GF-D8 (cell line): Measurements from ENCODE around the gene DPH3.

Experiments used
- DNase-seq: peaks from one replicate; lab custom pipeline; 2025; lab: John Stamatoyannopoulos, UW

Gene DPH3

DNA sequence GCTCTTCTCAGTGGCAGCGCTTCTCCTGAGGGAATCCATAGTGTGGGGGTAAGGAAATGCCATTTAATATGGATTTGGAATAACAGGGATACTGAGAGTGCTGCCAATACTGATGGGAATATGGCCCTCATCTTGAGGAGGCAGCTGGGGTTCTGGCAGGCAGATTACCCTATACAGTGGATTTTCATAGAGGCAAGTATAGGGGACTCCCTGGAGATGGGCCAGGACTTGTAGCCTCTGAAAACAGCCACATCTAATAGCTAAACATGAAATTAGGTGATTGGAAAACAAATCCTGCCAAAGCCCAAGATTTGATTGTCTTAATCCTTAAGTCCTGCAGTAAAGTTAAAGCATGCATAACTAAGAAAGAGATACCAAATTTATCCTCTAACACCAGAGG is 30.9 kb downstream of the DPH3 start:
- DNase-seq, result no peak

DNA sequence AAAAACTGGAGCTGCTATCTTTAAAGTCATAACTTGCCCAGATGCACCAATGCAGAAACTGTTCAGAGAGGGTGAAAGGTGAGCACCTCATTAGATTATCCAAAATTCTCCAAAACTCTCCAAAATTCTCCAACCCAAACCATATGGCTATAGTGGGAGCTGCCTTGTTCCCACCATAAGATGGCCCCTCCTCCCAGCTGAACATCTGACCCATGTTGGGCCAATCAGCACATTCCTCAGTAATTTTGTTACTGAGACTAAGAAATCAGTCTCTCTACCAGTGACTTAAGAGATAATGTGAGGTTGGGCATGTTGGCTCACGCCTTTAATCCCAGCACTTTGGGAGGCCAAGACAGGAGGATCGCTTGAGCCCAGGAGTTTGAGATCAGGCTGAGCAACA is 32.8 kb downstream of the DPH3 start:
- no peak for DNase-seq

DNA sequence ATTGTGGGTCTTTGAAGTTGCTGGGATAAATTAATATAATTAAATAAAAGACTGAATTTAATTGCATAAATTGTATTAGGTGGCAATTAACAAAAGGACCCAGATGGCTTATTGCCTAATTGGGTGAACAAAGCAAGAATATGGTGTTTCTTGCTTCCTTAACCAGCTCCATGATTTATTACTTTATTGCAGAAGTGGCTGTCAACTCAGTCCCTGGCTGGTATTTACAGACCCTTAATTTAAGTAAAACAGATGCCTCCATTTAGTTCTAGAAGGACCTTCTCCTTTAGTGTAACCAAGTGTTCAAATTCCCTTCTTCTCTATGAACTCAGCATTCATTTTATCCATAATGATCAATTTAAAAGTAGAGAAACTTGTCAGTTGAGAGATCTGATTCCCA is 35.1 kb downstream of the DPH3 start:
- no peak for DNase-seq

DNA sequence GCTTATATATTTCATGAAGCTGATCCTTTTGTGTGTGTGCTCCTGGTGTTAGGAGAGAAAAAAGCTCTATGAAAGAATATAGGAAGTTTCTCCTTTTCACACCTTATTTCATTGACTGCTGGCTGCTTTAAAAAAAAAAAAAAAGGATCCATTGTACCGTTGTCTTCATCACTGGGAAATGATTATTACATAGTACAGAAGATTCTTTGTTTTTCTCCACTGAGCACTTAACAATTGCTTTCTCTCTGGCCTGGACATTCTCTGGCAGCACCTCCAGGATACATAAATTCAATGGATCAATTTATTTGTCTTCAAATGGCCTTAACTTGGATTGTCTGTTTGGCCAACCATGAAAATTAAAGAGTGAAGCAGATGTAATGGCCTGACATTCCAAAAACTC is 37.2 kb downstream of the DPH3 start:
- no peak for DNase-seq

DNA sequence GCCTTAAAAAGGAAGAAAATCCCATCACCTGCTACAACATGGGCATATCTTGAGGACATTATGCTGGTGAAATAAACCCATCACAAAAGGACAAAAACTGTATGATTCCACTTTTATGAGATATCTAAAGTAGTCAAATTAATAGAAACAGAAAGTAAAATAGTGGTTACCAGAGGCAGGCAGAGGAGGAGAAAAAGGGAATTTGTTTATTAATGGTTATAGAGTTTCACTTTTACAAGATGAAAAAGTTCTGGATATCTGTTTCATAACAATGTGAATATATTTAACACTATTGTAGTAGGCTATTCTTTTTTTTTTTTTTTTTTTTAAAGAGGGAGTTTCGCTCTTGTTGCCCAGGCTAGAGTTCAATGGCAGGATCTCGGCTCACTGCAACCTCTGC is 40.4 kb downstream of the DPH3 start:
- no peak for DNase-seq

DNA sequence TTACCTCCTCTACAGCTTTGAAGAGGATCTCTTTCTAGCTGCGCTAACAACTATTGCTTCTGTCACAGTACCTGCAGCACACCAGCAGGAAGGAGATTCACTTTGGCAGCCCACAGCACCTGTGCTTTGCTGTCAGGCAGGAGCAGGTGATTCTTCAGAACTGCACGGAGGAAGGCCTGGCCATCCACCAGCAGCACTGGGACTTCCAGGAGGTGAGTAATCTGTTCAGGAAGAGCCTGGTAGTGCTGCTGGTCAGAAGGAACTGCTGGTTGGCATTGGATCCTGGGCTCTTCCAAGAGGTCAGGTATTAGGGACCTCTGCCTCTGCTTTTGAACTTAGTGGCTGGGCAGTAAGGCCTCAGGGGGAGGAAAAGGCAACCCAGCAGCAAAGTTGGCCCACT is 42.2 kb downstream of the DPH3 start:
- no peak for DNase-seq

DNA sequence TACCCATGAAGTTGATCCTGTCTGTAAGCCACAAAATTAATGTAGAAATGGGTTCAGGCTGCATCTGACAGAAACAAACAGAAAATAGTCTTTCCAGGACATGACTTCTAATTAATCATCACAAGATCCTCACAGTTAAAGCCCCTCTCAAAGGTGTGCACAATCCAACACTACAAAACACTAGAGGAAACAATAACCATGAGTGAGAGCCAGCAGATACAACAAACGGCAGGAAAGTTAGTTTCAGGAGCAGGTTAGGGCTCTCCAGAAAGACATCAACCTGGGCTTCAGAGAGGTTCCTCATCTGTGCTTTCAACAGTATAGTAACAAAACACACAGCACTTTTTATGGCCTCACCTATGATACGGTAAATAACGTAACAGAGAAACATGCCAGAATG is 42.8 kb downstream of the DPH3 start:
- no peak for DNase-seq

DNA sequence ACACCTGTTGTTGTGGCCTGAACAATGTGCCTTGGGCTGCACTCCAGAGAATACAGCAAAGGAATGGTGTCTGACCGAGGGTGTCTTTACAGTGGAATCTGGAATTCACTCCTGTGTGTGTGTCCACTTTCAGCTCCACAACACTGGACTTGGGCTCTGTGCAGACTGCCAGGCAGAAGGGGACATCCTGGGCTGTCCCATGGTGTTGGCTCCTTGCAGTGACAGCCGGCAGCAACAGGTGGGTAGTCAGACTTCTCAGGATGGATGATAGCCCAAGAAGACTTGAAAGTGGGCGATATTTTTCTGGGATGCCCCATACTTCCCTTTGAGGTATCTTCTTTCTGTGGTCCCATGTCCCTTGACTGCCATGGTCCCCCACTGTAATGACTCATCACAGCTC is 45.0 kb downstream of the DPH3 start:
- DNase-seq, result no peak

DNA sequence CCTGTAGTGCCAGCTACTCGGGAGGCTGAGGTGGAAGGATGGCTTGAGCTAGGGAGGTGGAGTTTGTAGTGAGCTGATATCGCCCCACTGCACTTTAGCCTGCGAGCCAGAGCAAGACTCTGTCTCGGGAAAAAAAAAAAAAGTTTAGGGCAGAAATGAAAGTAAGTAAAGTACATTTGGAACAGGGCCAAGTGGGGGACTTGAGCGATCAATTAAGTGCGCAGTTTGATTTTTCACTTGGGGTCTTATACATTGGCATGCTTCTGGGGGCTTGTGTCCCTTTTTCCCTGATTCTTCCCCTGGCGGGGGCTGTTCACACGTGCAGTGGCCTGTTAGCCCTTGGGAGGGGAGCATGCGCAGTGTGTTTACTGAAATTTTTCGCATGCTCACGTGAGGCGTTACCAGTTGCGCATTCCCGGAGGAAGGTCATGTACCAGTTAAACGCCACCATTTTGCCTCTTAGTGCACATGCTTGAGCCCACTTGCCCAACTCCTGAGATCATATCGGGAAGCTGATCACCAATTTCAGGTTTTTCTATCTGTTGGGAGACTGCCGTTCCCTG is 48.3 kb downstream of the DPH3 start:
- DNase-seq, result no peak

DNA sequence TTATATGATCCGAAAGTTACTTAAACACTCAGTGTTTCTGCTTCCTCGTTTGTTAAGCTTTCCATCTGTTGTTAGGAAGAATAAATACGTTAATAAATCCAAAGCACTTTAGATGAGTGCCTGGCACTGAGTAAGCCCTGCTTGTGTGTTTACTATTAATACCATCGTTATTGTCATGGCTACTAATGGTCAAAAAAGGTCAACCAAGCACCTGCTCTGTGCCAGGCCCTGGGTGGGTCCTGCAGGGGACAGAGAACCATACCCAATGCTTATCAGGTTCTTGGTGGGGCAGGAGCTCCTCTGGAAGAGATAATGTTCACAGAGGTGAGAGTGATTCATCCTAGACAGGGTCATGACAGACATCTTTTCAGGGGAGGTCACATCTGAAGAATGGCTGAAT is 50.4 kb downstream of the DPH3 start:
- no peak for DNase-seq

DNA sequence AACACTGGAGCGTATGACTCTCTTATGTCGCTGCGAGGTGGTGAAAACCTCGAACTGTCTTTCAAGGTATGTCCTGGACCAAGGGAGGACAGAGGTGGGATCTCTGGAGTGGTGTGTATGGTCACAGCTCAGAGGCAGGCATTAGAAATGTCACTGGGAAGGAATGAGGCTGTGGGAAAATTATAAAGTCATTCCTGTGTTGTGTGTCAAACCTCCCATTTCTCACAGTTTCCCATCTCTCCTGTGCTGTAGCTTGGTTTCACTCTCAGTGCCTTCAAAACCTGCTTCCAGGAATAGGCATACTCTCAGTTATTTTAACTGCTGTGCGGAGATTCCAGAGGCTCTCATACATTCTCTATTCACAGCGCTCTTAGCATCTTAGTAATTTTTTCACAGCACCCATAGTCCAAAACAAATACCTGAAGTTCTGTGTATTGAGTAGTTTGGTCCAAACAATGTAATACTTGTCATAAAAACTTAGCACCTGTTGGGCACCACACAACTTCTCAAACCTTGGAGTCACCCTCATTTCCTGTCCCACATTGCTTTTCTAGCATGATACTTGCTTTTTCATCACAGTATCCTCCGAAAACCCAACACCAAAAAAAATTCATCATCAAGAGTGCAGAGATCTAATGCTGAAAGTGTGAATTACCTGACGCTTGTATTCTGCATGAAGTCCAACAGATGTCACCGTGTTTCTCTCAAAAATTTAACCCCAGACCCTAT is 53.4 kb downstream of the DPH3 start:
- no peak for DNase-seq
